Caco-2 (cell line): ENCODE measurements around the gene TTC7B. TPM values are rescaled to one million over a fixed set of nuclear protein-coding genes. Genes with fewer than 3 reads are reported as not detected.

Experiments
- BruUV-seq: library from RNA; stranded (reverse); fragments of 400-500 nt; replicated peaks from 2 replicates; lab custom pipeline; 2021; lab: Mats Ljungman, UMichigan
- CTCF ChIA-PET: fragments of 300-600 bp; sonication (Branson Sonifier 250); formaldehyde crosslinking; loops from one replicate; lab custom pipeline; 2022; ENCODE audit warnings: antibody characterized with exemption; lab: Charles Lee
- POLR2A ChIA-PET: fragments of 300-600 bp; sonication (Branson Sonifier 250); formaldehyde crosslinking; loops from one replicate; lab custom pipeline; 2022; ENCODE audit warnings: antibody characterized with exemption; lab: Charles Lee
- DNase-seq, 2 experiments: peaks; one replicate each; pipeline versions ENCODE4 v3.0.0 to v3.0.0-alpha.2; 2020 to 2022
- H3K27me3 ChIP-seq: replicated peaks from 2 replicates; pipeline ENCODE4 v1.6.0; 2011; ENCODE audit warnings: low read length; ENCODE audit not compliant: control insufficient read depth, insufficient read depth
- H3K36me3 ChIP-seq: 2 replicates; pipeline ENCODE4 v1.5.1; 2011; ENCODE audit warnings: low read length; ENCODE audit not compliant: control insufficient read depth, insufficient read depth
- H3K4me1 ChIP-seq: fragments of 250-450 bp; sonication (Bioruptor Pico); 2 replicates; pipeline ENCODE4 v1.5.1; 2020; ENCODE audit warnings: mild to moderate bottlenecking
- H3K4me3 ChIP-seq: 2 replicates; pipeline ENCODE4 v1.5.1; 2011; ENCODE audit warnings: low read depth, mild to moderate bottlenecking, control low read depth, low read length
- H3K9me3 ChIP-seq: fragments of 250-450 bp; sonication (Bioruptor Pico); 2 replicates; pipeline ENCODE4 v1.5.1; 2020; ENCODE audit warnings: mild to moderate bottlenecking, moderate library complexity
- H3K27ac Mint-ChIP-seq: one replicate; pipeline ENCODE4 v1.8.0; 2022; ENCODE audit warnings: mixed read lengths; ENCODE audit not compliant: unreplicated experiment
- H3K27me3 Mint-ChIP-seq: one replicate; pipeline ENCODE4 v1.8.0; 2022; ENCODE audit warnings: mixed read lengths; ENCODE audit not compliant: insufficient read depth, unreplicated experiment
- H3K36me3 Mint-ChIP-seq: one replicate; pipeline ENCODE4 v1.8.0; 2022; ENCODE audit warnings: mild to moderate bottlenecking, mixed read lengths; ENCODE audit not compliant: insufficient read depth, unreplicated experiment
- H3K4me1 Mint-ChIP-seq: one replicate; pipeline ENCODE4 v1.8.0; 2022; ENCODE audit warnings: low read depth, mixed read lengths; ENCODE audit not compliant: unreplicated experiment
- H3K4me3 Mint-ChIP-seq: one replicate; pipeline ENCODE4 v1.8.0; 2022; ENCODE audit warnings: mild to moderate bottlenecking, moderate library complexity, mixed read lengths; ENCODE audit not compliant: unreplicated experiment
- H3K9me3 Mint-ChIP-seq: one replicate; pipeline ENCODE4 v1.8.0; 2022; ENCODE audit warnings: mixed read lengths; ENCODE audit not compliant: unreplicated experiment
- intact Hi-C: fragments of 100-400 bp; cut with micrococcal nuclease; formaldehyde crosslinking; loops from one replicate; pipeline ENCODE4 v1.10.0; 2022; ENCODE audit not compliant: unreplicated experiment
- total RNA-seq: library from RNA; stranded (reverse); gene quantifications from 2 replicates; pipeline ENCODE4 v1.2.3, GENCODE V29; 2022
- TF ChIP-seq, protein P1 (sequence below), 2 experiments: fragments of 200-600 bp in 1 of 2; IDR thresholded peaks; 1 replicate in 1 of 2; 2 replicates in 1 of 2; pipeline versions ENCODE4 v1.5.1 to v1.8.0; 2011 to 2022; ENCODE audit warnings: antibody characterized with exemption in 1 of 2, control low read depth in 1 of 2, inconsistent platforms in 1 of 2, low read depth in 1 of 2, low read length in 1 of 2, mild to moderate bottlenecking in 1 of 2, moderate library complexity in 1 of 2; ENCODE audit not compliant: insufficient read depth in 1 of 2, severe bottlenecking in 1 of 2, unreplicated experiment in 1 of 2

Gene TTC7B
- total RNA-seq, 1 experiment from 2014 or later: 28.5 TPM

DNA sequence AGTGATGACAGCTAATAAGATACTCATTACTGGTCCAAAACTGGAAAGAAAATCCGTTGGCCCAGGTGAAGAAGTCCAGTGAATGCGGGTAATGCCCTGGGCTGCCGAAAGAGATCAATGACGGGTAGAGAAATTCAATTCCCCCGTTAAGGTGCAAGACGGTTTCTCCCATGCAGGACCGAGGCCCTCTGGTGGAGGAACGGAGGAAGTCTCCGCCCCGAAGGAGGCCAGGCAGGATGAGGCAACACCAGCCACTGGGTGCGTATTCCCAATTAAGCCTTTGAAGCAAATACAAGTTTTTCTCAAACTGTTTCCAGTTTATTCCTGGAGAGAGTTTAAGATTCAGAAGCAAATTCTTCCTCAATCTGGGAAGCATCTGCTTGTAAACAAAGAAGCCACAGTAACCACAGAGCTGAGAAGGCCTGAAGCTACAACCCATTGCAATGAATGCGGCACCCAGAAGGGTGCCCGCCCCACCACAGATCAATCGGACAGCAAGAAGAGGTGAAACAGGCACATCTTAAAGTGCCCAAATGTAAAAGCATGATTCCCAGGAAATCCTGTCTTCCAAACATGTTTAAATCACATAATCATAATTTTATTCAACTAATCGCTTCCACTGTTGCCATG lies 118.5 kb downstream of the TTC7B start:
- Mint-ChIP-seq H3K27me3 (no peaks in the 10 kb centered on the region), H3K4me3 (no peak overlapping the region), H3K27ac (peak overlapping the region; percentile 55), H3K4me1 (peaks cover 6% of the 10 kb centered on the region), H3K36me3 (no peaks in the 10 kb centered on the region), H3K9me3 (no peaks in the 10 kb centered on the region)
- Histone ChIP-seq H3K4me1 (no peaks in the 10 kb centered on the region), H3K9me3 (no peaks in the 10 kb centered on the region), H3K4me3 (no peak overlapping the region), H3K36me3 (no peaks in the 10 kb centered on the region), H3K27me3 (no peaks in the 10 kb centered on the region)
- DNase-seq: peak; percentile 79 to 85
- POLR2A ChIA-PET: interaction anchor here (0.9 kb wide), 1 partner anchor 395 kb away, joined by 3 read pairs; no protein-coding TSS in a partner anchor
- BruUV-seq: no TSS peak
- intact Hi-C loops: loop anchor here (1.0 to 5.0 kb wide), 4 partner anchors 61 to 410 kb away; no protein-coding TSS in a partner anchor
- CTCF ChIA-PET: interaction anchor here (1.0 to 1.8 kb wide), 3 partner anchors 61 to 298 kb away, joined by 4 to 7 read pairs (median 5); no protein-coding TSS in a partner anchor
- TF ChIP-seq, protein P1, sequence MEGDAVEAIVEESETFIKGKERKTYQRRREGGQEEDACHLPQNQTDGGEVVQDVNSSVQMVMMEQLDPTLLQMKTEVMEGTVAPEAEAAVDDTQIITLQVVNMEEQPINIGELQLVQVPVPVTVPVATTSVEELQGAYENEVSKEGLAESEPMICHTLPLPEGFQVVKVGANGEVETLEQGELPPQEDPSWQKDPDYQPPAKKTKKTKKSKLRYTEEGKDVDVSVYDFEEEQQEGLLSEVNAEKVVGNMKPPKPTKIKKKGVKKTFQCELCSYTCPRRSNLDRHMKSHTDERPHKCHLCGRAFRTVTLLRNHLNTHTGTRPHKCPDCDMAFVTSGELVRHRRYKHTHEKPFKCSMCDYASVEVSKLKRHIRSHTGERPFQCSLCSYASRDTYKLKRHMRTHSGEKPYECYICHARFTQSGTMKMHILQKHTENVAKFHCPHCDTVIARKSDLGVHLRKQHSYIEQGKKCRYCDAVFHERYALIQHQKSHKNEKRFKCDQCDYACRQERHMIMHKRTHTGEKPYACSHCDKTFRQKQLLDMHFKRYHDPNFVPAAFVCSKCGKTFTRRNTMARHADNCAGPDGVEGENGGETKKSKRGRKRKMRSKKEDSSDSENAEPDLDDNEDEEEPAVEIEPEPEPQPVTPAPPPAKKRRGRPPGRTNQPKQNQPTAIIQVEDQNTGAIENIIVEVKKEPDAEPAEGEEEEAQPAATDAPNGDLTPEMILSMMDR (IDR thresholded peaks at IDR 0.05; ENCODE audit: insufficient read depth in 1 of 2, low read depth in 1 of 2, low read length in 1 of 2, severe bottlenecking in 1 of 2, unreplicated experiment in 1 of 2): peak; percentile 80 to 93

DNA sequence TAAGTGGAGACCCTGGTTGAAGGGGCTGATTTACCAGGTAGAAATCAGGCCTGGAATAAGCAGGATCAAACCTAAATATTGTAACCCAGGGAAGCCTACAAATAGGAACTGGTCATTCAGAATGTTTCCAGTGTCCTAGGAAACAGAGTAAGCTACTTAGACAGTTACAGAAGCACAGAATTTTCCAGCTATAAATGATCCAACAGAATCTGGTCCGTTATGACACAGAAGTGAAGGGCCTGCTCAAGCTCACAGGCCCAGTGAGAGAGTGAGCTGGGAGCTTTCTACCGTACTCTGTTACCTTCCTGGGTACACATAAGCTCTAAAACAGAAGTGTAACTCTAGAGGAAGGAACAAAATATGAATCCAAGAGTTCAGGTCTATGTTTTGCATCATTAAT lies 119.1 kb downstream of the TTC7B start:
- H3K4me3 Mint-ChIP-seq: no peak overlapping the region
- H3K4me1 ChIP-seq: no peaks in the 10 kb centered on the region
- no peak overlapping the region for H3K4me3 ChIP-seq
- no peaks in the 10 kb centered on the region for H3K9me3 ChIP-seq
- CTCF ChIA-PET: interaction anchor here (0.6 to 1.9 kb wide), 6 partner anchors 61 to 408 kb away, joined by 3 to 7 read pairs (median 5); no protein-coding TSS in a partner anchor
- H3K27me3 ChIP-seq: no peaks in the 10 kb centered on the region
- no peaks in the 10 kb centered on the region for H3K27me3 Mint-ChIP-seq
- H3K4me1 Mint-ChIP-seq: peaks cover 6% of the 10 kb centered on the region
- no peaks in the 10 kb centered on the region for H3K9me3 Mint-ChIP-seq
- TF ChIP-seq, protein P1 (IDR thresholded peaks at IDR 0.05; ENCODE audit: insufficient read depth in 1 of 2, low read depth in 1 of 2, low read length in 1 of 2, severe bottlenecking in 1 of 2, unreplicated experiment in 1 of 2): no peak
- intact Hi-C loops: loop anchor here (1.0 to 5.0 kb wide), 4 partner anchors 62 to 410 kb away; no protein-coding TSS in a partner anchor
- H3K36me3 ChIP-seq: no peaks in the 10 kb centered on the region
- H3K27ac Mint-ChIP-seq: no peak overlapping the region
- no TSS peak for BruUV-seq
- H3K36me3 Mint-ChIP-seq: no peaks in the 10 kb centered on the region
- POLR2A ChIA-PET: no interaction called here
- no peak for DNase-seq

DNA sequence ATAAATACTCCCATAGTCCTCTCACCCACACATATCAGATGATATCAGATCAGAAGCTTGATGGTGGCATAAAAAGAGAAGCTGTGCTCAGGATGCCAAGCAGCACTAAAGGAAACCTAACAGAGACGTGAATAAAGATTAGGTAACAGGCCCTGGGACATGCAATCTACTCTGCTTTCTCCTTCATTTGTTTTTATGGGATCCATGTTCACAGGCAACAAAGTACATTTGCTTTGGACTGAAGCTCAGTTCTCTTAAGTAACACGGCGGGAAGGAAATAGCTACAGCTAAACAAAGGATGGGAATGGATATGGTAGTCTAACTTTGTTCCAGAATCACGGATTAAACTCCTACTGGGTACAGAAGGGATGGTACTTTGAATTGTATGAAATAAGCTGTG lies 119.5 kb downstream of the TTC7B start:
- Histone ChIP-seq H3K9me3 (no peaks in the 10 kb centered on the region), H3K4me1 (no peaks in the 10 kb centered on the region), H3K36me3 (no peaks in the 10 kb centered on the region), H3K4me3 (no peak overlapping the region), H3K27me3 (no peaks in the 10 kb centered on the region)
- POLR2A ChIA-PET: no interaction called here
- CTCF ChIA-PET: interaction anchor here (0.6 to 1.9 kb wide), 5 partner anchors 98 to 408 kb away, joined by 3 to 7 read pairs (median 5); no protein-coding TSS in a partner anchor
- Mint-ChIP-seq H3K27me3 (no peaks in the 10 kb centered on the region), H3K36me3 (no peaks in the 10 kb centered on the region), H3K4me1 (peaks cover 6% of the 10 kb centered on the region), H3K4me3 (no peak overlapping the region), H3K9me3 (no peaks in the 10 kb centered on the region), H3K27ac (no peak overlapping the region)
- BruUV-seq: no TSS peak
- intact Hi-C loops: loop anchor here (1.0 to 5.0 kb wide), 4 partner anchors 62 to 409 kb away; no protein-coding TSS in a partner anchor
- DNase-seq: no peak
- TF ChIP-seq, protein P1 (IDR thresholded peaks at IDR 0.05; ENCODE audit: insufficient read depth in 1 of 2, low read depth in 1 of 2, low read length in 1 of 2, severe bottlenecking in 1 of 2, unreplicated experiment in 1 of 2): no peak
